Dedifferentiated amniotic fluid mesenchymal stem cell (primary cell): ENCODE data around the gene ALPK1.
A peak's percentile ranks its signal among the peaks of the same experiment; 100 is the strongest.
"Not testable (repeated sequence)": the region's sequence is repeated elsewhere in the genome, so short reads cannot be mapped to it uniquely, and the experiment has no call there.

Source experiments
- DNase-seq: peaks from one replicate; pipeline ENCODE4 v3.0.0-alpha.2; 2016; ENCODE audit errors: extremely low spot score

Gene ALPK1

GRCh38 chr4:112378858-112379257, 81.7 kb downstream of the ALPK1 start:
- DNase-seq = no peak

- DNase-seq = no peak
These were observed 82.1 kb downstream of the ALPK1 start for GRCh38 chr4:112379306-112379705.

GRCh38 chr4:112381996-112382692, 85.0 kb downstream of the ALPK1 start:
- DNase-seq = no peak

- no peak for DNase-seq
These were observed 88.9 kb downstream of the ALPK1 start for GRCh38 chr4:112386071-112386470.

GRCh38 chr4:112402098-112402497, 104.9 kb downstream of the ALPK1 start:
- DNase-seq = no peak

- no peak for DNase-seq
These were observed 106.2 kb downstream of the ALPK1 start for GRCh38 chr4:112403101-112403945.

- DNase-seq = no peak
These were observed 113.2 kb downstream of the ALPK1 start for GRCh38 chr4:112410364-112410763.

- DNase-seq = no peak
These were observed 113.6 kb downstream of the ALPK1 start for GRCh38 chr4:112410804-112411203.

- DNase-seq = no peak
These were observed 114.8 kb downstream of the ALPK1 start for GRCh38 chr4:112411781-112412550.

- DNase-seq = no peak
These were observed 119.3 kb downstream of the ALPK1 start for GRCh38 chr4:112416464-112416863.

GRCh38 chr4:112418092-112418491, 120.9 kb downstream of the ALPK1 start:
- DNase-seq = no peak

GRCh38 chr4:112421911-112422310, 124.7 kb downstream of the ALPK1 start:
- no peak for DNase-seq

GRCh38 chr4:112422644-112423043, 125.5 kb downstream of the ALPK1 start:
- DNase-seq = no peak

GRCh38 chr4:112423591-112423990, 126.4 kb downstream of the ALPK1 start:
- DNase-seq = peak; percentile 38

GRCh38 chr4:112425823-112426222, 128.7 kb downstream of the ALPK1 start:
- no peak for DNase-seq

- no peak for DNase-seq
These were observed 129.2 kb downstream of the ALPK1 start for GRCh38 chr4:112426416-112426815.

GRCh38 chr4:112431158-112431557, 134.0 kb downstream of the ALPK1 start:
- no peak for DNase-seq

- no peak for DNase-seq
These were observed 139.8 kb downstream of the ALPK1 start for GRCh38 chr4:112436987-112437386.

GRCh38 chr4:112442226-112442625, 145.1 kb downstream of the ALPK1 start:
- DNase-seq = not testable (repeated sequence)

GRCh38 chr4:112448306-112449132, 151.3 kb downstream of the ALPK1 start:
- no peak for DNase-seq

- DNase-seq = no peak
These were observed 152.5 kb downstream of the ALPK1 start for GRCh38 chr4:112449708-112450107.
